ENCODE measurements around the gene SLC38A10. TPM values are rescaled to one million over a fixed set of nuclear protein-coding genes. Genes with fewer than 3 reads are reported as not detected.

The SLC38A10 gene
- total RNA-seq, 1 experiment from 2014 or later: 121 TPM

GRCh38 chr17:81279278-81280275 is 15.5 kb downstream of the SLC38A10 start:
- Mint-ChIP-seq H3K4me1 (ENCODE audit: low read depth, unreplicated experiment) (no peaks in the 10 kb centered on the region), H3K36me3 (ENCODE audit: insufficient read depth, unreplicated experiment) (peaks cover 55% of the 10 kb centered on the region), H3K9me3 (ENCODE audit: low read depth, unreplicated experiment) (no peaks in the 10 kb centered on the region), H3K27me3 (ENCODE audit: unreplicated experiment) (no peaks in the 10 kb centered on the region), H3K27ac (ENCODE audit: unreplicated experiment) (no peak overlapping the region), H3K4me3 (ENCODE audit: low read depth, unreplicated experiment) (no peak overlapping the region)
- TF ChIP-seq CTCF (IDR thresholded peaks at IDR 0.05; ENCODE audit: unreplicated experiment): no peak
- CTCF ChIA-PET: no interaction called here
- no TSS peak for BruUV-seq (replicated peaks)
- intact Hi-C loops (cut with micrococcal nuclease; ENCODE audit: unreplicated experiment): no loop called here
- no peak for DNase-seq

GRCh38 chr17:81278831-81279230 is 16.3 kb downstream of the SLC38A10 start:
- no TSS peak for BruUV-seq (replicated peaks)
- Mint-ChIP-seq H3K4me3 (ENCODE audit: low read depth, unreplicated experiment) (no peak overlapping the region), H3K36me3 (ENCODE audit: insufficient read depth, unreplicated experiment) (peaks cover 62% of the 10 kb centered on the region), H3K27me3 (ENCODE audit: unreplicated experiment) (no peaks in the 10 kb centered on the region), H3K27ac (ENCODE audit: unreplicated experiment) (no peak overlapping the region), H3K9me3 (ENCODE audit: low read depth, unreplicated experiment) (no peaks in the 10 kb centered on the region), H3K4me1 (ENCODE audit: low read depth, unreplicated experiment) (no peaks in the 10 kb centered on the region)
- no peak for TF ChIP-seq CTCF (IDR thresholded peaks at IDR 0.05; ENCODE audit: unreplicated experiment)
- intact Hi-C loops (cut with micrococcal nuclease; ENCODE audit: unreplicated experiment): no loop called here
- CTCF ChIA-PET: no interaction called here
- DNase-seq: no peak

GRCh38 chr17:81277946-81278693 is 17.0 kb downstream of the SLC38A10 start:
- no TSS peak for BruUV-seq (replicated peaks)
- peaks cover 66% of the 10 kb centered on the region for H3K36me3 Mint-ChIP-seq (ENCODE audit: insufficient read depth, unreplicated experiment)
- CTCF ChIA-PET: no interaction called here
- intact Hi-C loops (cut with micrococcal nuclease; ENCODE audit: unreplicated experiment): no loop called here
- no peaks in the 10 kb centered on the region for H3K9me3 Mint-ChIP-seq (ENCODE audit: low read depth, unreplicated experiment)
- no peaks in the 10 kb centered on the region for H3K4me1 Mint-ChIP-seq (ENCODE audit: low read depth, unreplicated experiment)
- H3K4me3 Mint-ChIP-seq (ENCODE audit: low read depth, unreplicated experiment): no peak overlapping the region
- TF ChIP-seq CTCF (IDR thresholded peaks at IDR 0.05; ENCODE audit: unreplicated experiment): no peak
- no peak overlapping the region for H3K27ac Mint-ChIP-seq (ENCODE audit: unreplicated experiment)
- H3K27me3 Mint-ChIP-seq (ENCODE audit: unreplicated experiment): no peaks in the 10 kb centered on the region
- DNase-seq: no peak

GRCh38 chr17:81277421-81277820 is 17.7 kb downstream of the SLC38A10 start:
- Mint-ChIP-seq H3K27me3 (ENCODE audit: unreplicated experiment) (no peaks in the 10 kb centered on the region), H3K36me3 (ENCODE audit: insufficient read depth, unreplicated experiment) (peaks cover 70% of the 10 kb centered on the region), H3K4me1 (ENCODE audit: low read depth, unreplicated experiment) (no peaks in the 10 kb centered on the region), H3K4me3 (ENCODE audit: low read depth, unreplicated experiment) (no peak overlapping the region), H3K27ac (ENCODE audit: unreplicated experiment) (no peak overlapping the region), H3K9me3 (ENCODE audit: low read depth, unreplicated experiment) (no peaks in the 10 kb centered on the region)
- intact Hi-C loops (cut with micrococcal nuclease; ENCODE audit: unreplicated experiment): no loop called here
- DNase-seq: no peak
- CTCF ChIA-PET: no interaction called here
- TF ChIP-seq CTCF (IDR thresholded peaks at IDR 0.05; ENCODE audit: unreplicated experiment): no peak
- BruUV-seq (replicated peaks): no TSS peak

Measured in Calu3 (cell line).